Measurements from ENCODE around the gene SPINK13.
"Not testable (repeated sequence)": the region's sequence is repeated elsewhere in the genome, so short reads cannot be mapped to it uniquely, and the experiment has no call there.

SPINK13 gene

GRCh38 chr5:148314187-148314586 is 45.6 kb downstream of the SPINK13 start:
- no peak for DNase-seq

GRCh38 chr5:148314731-148315130 is 46.1 kb downstream of the SPINK13 start:
- DNase-seq = no peak

GRCh38 chr5:148320011-148320963 is 51.7 kb downstream of the SPINK13 start:
- DNase-seq = not testable (repeated sequence)

GRCh38 chr5:148333262-148333849 is 64.8 kb downstream of the SPINK13 start:
- no peak for DNase-seq

- no peak for DNase-seq
Observed at GRCh38 chr5:148335259-148335658, 66.7 kb downstream of the SPINK13 start, which contains the start of gene SPINK9. Gene SPINK9 (plus strand): TSS chr5:148335559. CDS start chr5:148335614, 55 bp downstream.

Data from DMS79 treated with DMSO at 0.1 percent for 48 hours (cell line).